ENCODE measurements around the gene MESP2.

The MESP2 gene

DNA sequence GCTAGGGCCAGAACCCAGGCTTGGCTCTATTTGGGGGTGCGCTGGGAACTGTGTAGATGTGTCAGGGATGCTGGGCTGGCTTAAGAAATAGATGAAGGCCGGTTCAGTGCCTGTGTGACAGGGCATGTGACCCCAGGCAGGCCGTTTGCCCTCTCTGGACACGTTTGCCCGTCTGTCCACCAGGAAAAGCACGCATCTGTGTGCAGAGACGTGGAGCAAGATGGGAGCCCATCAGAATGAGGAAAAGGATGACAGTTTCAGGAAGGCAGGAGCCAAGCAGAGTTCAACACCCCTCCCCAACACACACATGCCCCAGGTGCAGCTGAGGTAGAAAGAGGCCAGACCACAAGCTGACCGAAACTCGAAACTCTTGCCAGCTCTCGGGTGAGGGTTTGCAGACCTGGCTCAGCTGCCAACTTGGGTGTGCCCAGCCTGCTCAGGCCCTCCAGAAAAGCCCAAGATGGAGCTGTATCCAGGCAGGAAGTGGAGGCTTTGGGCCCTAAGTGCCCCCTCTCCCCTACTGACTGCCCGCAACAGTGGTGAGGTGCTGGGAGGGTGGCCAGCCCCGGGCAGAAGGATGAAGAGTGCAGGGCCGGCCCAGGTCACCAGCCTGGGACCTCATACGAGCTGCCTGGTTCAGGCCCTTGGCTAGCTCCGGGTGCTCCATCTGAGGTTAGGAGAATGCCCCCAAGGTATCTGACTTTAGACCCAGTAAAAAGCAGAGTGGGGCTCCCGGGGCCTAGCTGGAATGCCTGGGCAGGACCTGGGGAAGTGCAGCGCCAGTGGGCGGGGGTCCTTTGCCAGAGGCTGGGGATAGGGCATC, 14.9 kb upstream of the MESP2 start:
- H3K4me3 ChIP-seq (replicated peaks; ENCODE audit: low read depth, low read length), result no peak overlapping the region
- TF ChIP-seq, protein P1, sequence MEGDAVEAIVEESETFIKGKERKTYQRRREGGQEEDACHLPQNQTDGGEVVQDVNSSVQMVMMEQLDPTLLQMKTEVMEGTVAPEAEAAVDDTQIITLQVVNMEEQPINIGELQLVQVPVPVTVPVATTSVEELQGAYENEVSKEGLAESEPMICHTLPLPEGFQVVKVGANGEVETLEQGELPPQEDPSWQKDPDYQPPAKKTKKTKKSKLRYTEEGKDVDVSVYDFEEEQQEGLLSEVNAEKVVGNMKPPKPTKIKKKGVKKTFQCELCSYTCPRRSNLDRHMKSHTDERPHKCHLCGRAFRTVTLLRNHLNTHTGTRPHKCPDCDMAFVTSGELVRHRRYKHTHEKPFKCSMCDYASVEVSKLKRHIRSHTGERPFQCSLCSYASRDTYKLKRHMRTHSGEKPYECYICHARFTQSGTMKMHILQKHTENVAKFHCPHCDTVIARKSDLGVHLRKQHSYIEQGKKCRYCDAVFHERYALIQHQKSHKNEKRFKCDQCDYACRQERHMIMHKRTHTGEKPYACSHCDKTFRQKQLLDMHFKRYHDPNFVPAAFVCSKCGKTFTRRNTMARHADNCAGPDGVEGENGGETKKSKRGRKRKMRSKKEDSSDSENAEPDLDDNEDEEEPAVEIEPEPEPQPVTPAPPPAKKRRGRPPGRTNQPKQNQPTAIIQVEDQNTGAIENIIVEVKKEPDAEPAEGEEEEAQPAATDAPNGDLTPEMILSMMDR (IDR thresholded peaks at IDR 0.05; ENCODE audit: low read length, missing control alignments), result no peak
- no peak for DNase-seq (ENCODE audit: low read depth)

DNA sequence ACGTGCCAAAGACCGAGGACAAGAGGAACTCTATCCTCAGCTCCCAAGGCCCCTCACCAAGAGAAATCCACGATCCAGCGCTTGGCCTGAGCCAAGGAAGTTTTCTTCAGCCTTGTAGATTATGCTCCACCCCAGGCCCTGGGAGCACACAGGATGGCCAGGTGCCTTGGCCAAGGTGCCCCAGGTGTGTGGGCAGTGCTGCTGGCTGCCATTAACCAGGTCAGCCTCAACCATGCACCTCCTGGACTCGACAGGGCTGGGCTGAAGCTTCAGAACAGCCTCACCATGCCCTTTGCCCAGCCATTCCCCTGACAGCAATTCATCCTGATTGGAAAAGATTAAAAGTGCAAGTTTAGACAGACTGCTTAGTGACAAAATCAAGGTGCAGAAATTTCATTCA, 14.2 kb upstream of the MESP2 start:
- TF ChIP-seq, protein P1 (IDR thresholded peaks at IDR 0.05; ENCODE audit: low read length, missing control alignments), result no peak
- no peak for DNase-seq (ENCODE audit: low read depth)
- H3K4me3 ChIP-seq (replicated peaks; ENCODE audit: low read depth, low read length), result no peak overlapping the region

DNA sequence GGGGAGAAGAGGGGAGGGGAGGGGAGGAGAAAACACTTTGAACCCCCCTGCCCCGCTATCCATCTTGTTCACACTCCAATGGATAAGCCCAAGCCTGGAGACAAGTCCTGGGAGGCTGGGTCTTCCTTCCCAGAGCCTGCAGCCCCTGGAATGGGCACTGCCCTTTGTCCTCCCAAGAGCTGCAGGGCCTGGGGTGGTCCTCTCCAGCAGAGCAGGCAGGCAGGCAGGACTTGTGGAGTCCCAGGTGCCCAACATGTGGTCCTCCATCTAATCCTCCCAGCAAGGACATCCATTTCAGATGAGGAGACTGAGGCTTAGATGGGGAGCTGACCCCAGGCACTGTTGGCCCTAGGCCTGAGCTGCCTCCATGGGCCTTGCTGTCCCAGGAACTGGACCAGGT, 10.4 kb upstream of the MESP2 start:
- TF ChIP-seq, protein P1 (IDR thresholded peaks at IDR 0.05; ENCODE audit: low read length, missing control alignments), result no peak
- no peak for DNase-seq (ENCODE audit: low read depth)
- H3K4me3 ChIP-seq (replicated peaks; ENCODE audit: low read depth, low read length), result no peak overlapping the region

DNA sequence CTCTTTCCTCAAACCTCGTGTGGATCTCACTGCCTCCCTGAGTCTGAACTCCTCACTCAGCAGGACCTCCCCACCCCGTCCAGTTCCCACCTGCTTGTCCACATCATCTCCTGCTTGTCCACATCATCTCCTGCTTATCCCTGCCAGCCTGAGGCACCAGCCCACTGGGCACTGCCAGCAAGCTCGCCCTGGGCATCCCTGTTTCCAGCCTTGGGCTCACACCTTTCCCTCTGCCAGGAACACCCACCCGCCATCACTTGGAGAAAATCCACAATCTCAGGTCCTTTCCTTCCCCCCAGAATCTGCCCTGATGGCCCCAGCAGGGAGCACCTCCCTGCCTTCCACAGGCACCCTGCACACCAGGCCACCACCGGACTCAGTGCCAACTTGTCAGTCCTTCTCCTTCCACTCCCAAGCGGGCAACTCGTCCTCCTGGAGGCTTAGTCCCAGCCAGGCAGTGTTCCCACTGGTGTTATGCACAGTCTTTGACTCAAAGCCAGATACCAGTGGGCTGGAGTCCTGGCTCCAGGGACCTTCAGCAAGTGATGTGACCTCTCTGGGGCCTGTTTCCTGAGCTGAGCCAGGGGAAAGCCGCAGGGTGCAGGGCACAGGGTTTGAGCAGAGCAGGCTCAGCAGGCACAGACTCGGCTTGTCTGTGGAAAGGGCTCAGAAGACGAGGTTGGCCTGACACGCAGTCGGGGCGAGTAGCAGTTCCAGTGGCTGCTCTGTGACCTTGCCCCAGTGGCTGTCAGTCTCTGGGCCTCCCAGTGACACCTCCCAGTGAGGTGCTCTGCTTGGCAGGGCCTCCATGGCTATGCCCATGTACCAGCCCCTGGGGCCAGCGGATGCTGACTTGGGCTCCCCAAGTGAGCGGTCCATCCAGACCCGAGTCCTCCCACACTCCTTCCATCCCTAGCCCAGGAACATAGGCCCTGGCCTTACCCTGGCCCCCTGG, 9.5 kb upstream of the MESP2 start:
- TF ChIP-seq, protein P1 (IDR thresholded peaks at IDR 0.05; ENCODE audit: low read length, missing control alignments), result no peak
- DNase-seq (ENCODE audit: low read depth), result no peak
- H3K4me3 ChIP-seq (replicated peaks; ENCODE audit: low read depth, low read length), result no peak overlapping the region

DNA sequence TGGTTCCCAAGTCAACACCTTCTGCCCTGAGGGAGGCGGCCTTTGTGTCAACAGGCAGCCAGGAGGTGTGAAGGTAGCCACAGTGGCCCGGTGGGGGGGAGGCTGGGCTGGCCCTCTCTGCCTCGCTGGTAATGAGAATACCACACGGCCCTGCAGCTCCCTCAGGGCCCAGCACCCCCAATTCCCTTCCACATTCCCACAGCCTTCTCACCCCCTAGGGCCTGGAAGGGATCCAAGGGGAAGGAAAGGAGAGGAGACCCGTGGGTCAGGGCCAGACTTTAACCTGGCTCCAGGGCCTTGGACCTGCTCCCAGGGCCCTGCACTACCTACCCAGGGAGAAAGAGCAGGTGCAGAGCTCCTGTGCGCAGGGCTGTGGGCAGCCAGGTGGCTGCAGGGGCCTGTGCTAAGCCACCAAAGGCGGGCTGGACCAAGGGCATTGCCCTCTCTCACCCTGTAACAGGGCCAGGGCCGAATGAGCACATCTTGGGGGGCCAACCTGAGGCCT, 8.7 kb upstream of the MESP2 start:
- TF ChIP-seq, protein P1 (IDR thresholded peaks at IDR 0.05; ENCODE audit: low read length, missing control alignments), result no peak
- DNase-seq (ENCODE audit: low read depth), result no peak
- H3K4me3 ChIP-seq (replicated peaks; ENCODE audit: low read depth, low read length), result no peak overlapping the region

DNA sequence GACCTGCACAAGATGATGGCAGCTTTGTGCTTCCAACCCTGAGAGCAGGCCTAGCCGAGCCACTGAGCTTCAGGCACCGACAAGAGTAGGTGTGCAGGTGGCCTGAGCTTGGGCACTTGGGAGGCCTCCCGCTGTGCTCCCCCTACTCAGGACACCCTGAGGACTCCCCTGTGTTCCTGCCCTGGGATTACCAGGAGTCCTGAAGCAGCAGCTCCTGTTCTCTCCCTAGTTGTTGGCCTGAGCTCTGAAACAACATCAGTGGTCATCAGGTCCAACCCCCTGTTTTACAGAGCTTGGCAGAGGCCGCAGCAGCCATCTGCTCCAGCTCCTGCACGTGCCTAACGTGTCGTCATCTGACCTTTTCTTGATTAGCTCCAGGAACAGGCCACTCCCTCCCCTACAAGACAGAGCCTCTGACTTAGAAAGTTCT, 8.0 kb upstream of the MESP2 start:
- TF ChIP-seq, protein P1 (IDR thresholded peaks at IDR 0.05; ENCODE audit: low read length, missing control alignments), result no peak
- DNase-seq (ENCODE audit: low read depth), result peak; percentile 69
- H3K4me3 ChIP-seq (replicated peaks; ENCODE audit: low read depth, low read length), result no peak overlapping the region

All from fibroblast of pulmonary artery (primary cell).